GM12878 (cell line): ENCODE data around the gene HINT1. TPM values are rescaled to one million over a fixed set of nuclear protein-coding genes. Genes with fewer than 3 reads are reported as not detected.

ENCODE experiments used
- BCLAF1 ChIP-seq: fragments of 450-650 bp; IDR thresholded peaks from 2 replicates; pipeline ENCODE4 v1.6.1; 2017; ENCODE audit warnings: antibody characterized with exemption, mild to moderate bottlenecking, moderate library complexity
- CBFB ChIP-seq: IDR thresholded peaks from 2 replicates; pipeline ENCODE4 v1.6.1; 2016; ENCODE audit warnings: antibody characterized with exemption, low read depth
- DPF2 ChIP-seq: fragments of 450-650 bp; IDR thresholded peaks from 2 replicates; pipeline ENCODE4 v1.6.1; 2017; ENCODE audit warnings: mild to moderate bottlenecking
- ESRRA ChIP-seq: IDR thresholded peaks from 2 replicates; pipeline ENCODE4 v1.6.1; 2012; ENCODE audit warnings: mild to moderate bottlenecking, low read length, improper control_type of control experiment
- JUND ChIP-seq: IDR thresholded peaks from 2 replicates; pipeline ENCODE4 v1.6.1; 2012; ENCODE audit warnings: low read depth, mild to moderate bottlenecking, low read length, improper control_type of control experiment, moderate library complexity
- KDM1A ChIP-seq: fragments of 200-600 bp; sonication (generic); IDR thresholded peaks from 2 replicates; pipeline ENCODE4 v1.6.1; 2016; ENCODE audit warnings: borderline replicate concordance
- MEF2A ChIP-seq: IDR thresholded peaks from 2 replicates; pipeline ENCODE4 v1.6.1; 2011; ENCODE audit warnings: low read depth, mild to moderate bottlenecking, low read length, moderate library complexity; ENCODE audit not compliant: insufficient read depth
- NBN ChIP-seq: fragments of 450-650 bp; IDR thresholded peaks from 2 replicates; pipeline ENCODE4 v1.6.1; 2016
- NRF1 ChIP-seq: conservative IDR thresholded peaks from 2 replicates; pipeline ENCODE4 v1.6.1; 2011; ENCODE audit warnings: mild to moderate bottlenecking, low read depth, low read length, improper control_type of control experiment
- PML ChIP-seq: IDR thresholded peaks from 2 replicates; pipeline ENCODE4 v1.6.1; 2012; ENCODE audit warnings: low read length, inconsistent platforms
- RCOR1 ChIP-seq: conservative IDR thresholded peaks from 2 replicates; pipeline ENCODE4 v1.6.1; 2012; ENCODE audit warnings: low read depth, low read length, improper control_type of control experiment
- RFX5 ChIP-seq: IDR thresholded peaks from 2 replicates; pipeline ENCODE4 v1.6.1; 2011; ENCODE audit warnings: low read depth, low read length, improper control_type of control experiment
- SP1 ChIP-seq: IDR thresholded peaks from one replicate; pipeline ENCODE4 v1.6.1; 2011; ENCODE audit warnings: low read depth, low read length
- STAT3 ChIP-seq: IDR thresholded peaks from 2 replicates; pipeline ENCODE4 v1.6.1; 2011; ENCODE audit warnings: low read depth, low read length, improper control_type of control experiment
- TCF3 ChIP-seq: IDR thresholded peaks from 2 replicates; pipeline ENCODE4 v1.6.1; 2012; ENCODE audit warnings: low read depth, mild to moderate bottlenecking, low read length, borderline replicate concordance; ENCODE audit not compliant: insufficient read depth
- YY1 ChIP-seq: IDR thresholded peaks from 2 replicates; pipeline ENCODE4 v1.6.1; 2011; ENCODE audit warnings: low read depth, mild to moderate bottlenecking, low read length
- ZNF592 ChIP-seq: fragments of 450-650 bp; IDR thresholded peaks from 2 replicates; pipeline ENCODE4 v1.6.1; 2017; ENCODE audit warnings: mild to moderate bottlenecking, moderate library complexity
- ZNF687 ChIP-seq: fragments of 450-650 bp; IDR thresholded peaks from 2 replicates; pipeline ENCODE4 v1.6.1; 2017; ENCODE audit warnings: mild to moderate bottlenecking, moderate library complexity
- polyA plus RNA-seq, 11 experiments: library from polyadenylated mRNA; depleted of rRNA in 4 of 11; unstranded in 6 of 11; stranded (reverse) in 5 of 11; fragments of >200 nt; fragmentation: Nextera tagmentation in 4 of 11; fragmentation: Illumina TruSeq in 1 of 11; extraction: Ambion mirVana in 4 of 11; extraction: Trizol in 1 of 11; gene quantifications; 1 replicate in 1 of 11; 2 replicates in 10 of 11; pipeline versions ENCODE4 v1.2.1 to v1.2.3, GENCODE V29; 2011 to 2016; ENCODE audit warnings: inconsistent platforms in 2 of 11, missing spikeins in 2 of 11, low read depth in 1 of 11
- total RNA-seq, 4 experiments: library from RNA; depleted of rRNA in 3 of 4; stranded (reverse); fragments of >200 nt in 3 of 4; fragmentation: Illumina TruSeq in 1 of 4; extraction: Trizol in 1 of 4; gene quantifications; 2 replicates each; pipeline versions ENCODE4 v1.2.1 to v1.2.3, GENCODE V29; 2013 to 2021
- TF ChIP-seq, protein P1 (sequence below): IDR thresholded peaks from 2 replicates; pipeline ENCODE4 v1.6.1; 2012; ENCODE audit warnings: low read depth, low read length, improper control_type of control experiment

Gene HINT1
- total and polyA plus RNA-seq, 10 of the 15 experiments (the other 5 are each of a cell fraction or from before 2014, with no cell fraction given) = 253 to 997 (median 562) TPM

DNA sequence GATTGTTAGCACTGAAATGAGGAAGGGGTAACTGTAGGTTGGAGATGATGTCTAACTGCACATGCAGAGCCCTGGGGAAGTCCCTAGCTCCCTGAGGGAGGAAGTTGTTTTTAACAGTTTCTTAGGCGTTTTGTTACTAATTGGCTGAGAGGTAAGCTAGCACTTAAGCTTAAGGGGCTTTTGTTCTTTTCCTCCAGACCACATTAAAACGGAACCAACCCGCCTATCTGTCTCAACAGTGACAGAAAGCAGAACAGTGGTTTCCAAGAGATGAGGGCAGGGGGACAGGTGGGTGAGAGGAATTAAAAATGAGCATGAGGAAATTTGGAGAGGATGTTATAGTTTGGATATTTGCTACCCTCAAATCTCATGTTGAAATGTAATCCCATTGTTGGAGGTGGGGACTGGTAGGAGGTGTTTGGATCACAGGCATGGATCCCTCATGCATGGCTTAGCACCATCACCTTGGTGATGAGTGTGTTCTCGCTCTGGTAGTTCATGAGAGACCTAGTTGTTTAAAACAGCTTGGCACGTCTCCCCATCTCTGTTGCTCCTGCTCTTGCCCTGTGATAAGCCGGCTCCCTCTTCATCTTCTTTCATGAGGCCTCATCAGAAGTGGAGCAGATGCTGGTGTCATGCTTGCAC is 44.6 kb upstream of the HINT1 start (continued):
- TF ChIP-seq ZNF687 (0 out of 2 replicates have a peak, but pooled peaks have one; percentile 19), PML (peak; percentile 65; the same call in 1 of the 2 replicates), RFX5 (no peak), TCF3 (0 out of 2 replicates have a peak, but pooled peaks have one; percentile 14), YY1 (no peak), ZNF592 (no peak), DPF2 (peak; percentile 98), MEF2A (peak; percentile 54; the same call in 1 of the 2 replicates), BCLAF1 (no peak), NBN (peak; percentile 94), NRF1 (no peak), RCOR1 (no peak; the same call in 1 of the 2 replicates), ESRRA (no peak), STAT3 (0 out of 2 replicates have a peak, but pooled peaks have one; percentile 37), KDM1A (no peak), SP1 (no peak), CBFB (peak; percentile 91), JUND (no peak)
- TF ChIP-seq, protein P1, sequence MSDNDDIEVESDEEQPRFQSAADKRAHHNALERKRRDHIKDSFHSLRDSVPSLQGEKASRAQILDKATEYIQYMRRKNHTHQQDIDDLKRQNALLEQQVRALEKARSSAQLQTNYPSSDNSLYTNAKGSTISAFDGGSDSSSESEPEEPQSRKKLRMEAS = peak; percentile 33; the same call in 1 of the 2 replicates
